ENCODE results near the gene NFKBIL1. TPM values are rescaled to one million over a fixed set of nuclear protein-coding genes. Genes with fewer than 3 reads are reported as not detected.
A peak's percentile ranks its signal among the peaks of the same experiment; 100 is the strongest.

NFKBIL1 gene
- total and polyA plus RNA-seq, 2 experiments from 2014 or later: 9.6 to 12.3 TPM

GRCh38 chr6:31528821-31529328, 18.5 kb upstream of the NFKBIL1 start, which contains the start of gene MCCD1:
Gene MCCD1 (plus strand): TSS chr6:31528962. CDS start chr6:31529015, 53 bp downstream.
- ATAC-seq: peak; percentile 58
- TF ChIP-seq POLR2AphosphoS5 (IDR thresholded peaks at IDR 0.05; ENCODE audit: low read depth) (peak; percentile 40; the same call in 1 of the 2 replicates), EZH2phosphoT487 (IDR thresholded peaks at IDR 0.05; ENCODE audit: unreplicated experiment) (no peak)
- H4K20me1 ChIP-seq (replicated peaks; ENCODE audit: insufficient read depth): peaks cover 26% of the 10 kb centered on the region

GRCh38 chr6:31529329-31530150, 17.9 kb upstream of the NFKBIL1 start:
- Mint-ChIP-seq H3K4me1 (peaks cover 34% of the 10 kb centered on the region), H3K9me3 (no peaks in the 10 kb centered on the region), H3K4me3 (no peak overlapping the region; the same call in 2 of the 3 replicates), H3K36me3 (ENCODE audit: low read depth) (peaks cover 60% of the 10 kb centered on the region), H3K27me3 (ENCODE audit: insufficient read depth, low read depth, poor library complexity) (peaks cover 13% of the 10 kb centered on the region), H3K27ac (no peak overlapping the region)
- no peak overlapping the region for H3K4me3 ChIP-seq
- H3K79me2 ChIP-seq (replicated peaks; ENCODE audit: insufficient read depth): peaks cover 26% of the 10 kb centered on the region; the same call in 1 of the 2 replicates
- H4K20me1 ChIP-seq (replicated peaks; ENCODE audit: insufficient read depth): peaks cover 30% of the 10 kb centered on the region
- peak overlapping the region; percentile 78; the same call in 1 of the 2 replicates for H3K27ac ChIP-seq (ENCODE audit: low read depth)
- DNase-seq (ENCODE audit: low spot score): peak; percentile 38
- peak; percentile 26 for ATAC-seq
- no peaks in the 10 kb centered on the region for H3K27me3 ChIP-seq (ENCODE audit: insufficient read depth)
- H3F3A ChIP-seq (replicated peaks; ENCODE audit: low read depth): peaks cover 50% of the 10 kb centered on the region
- H2AFZ ChIP-seq: no peak overlapping the region
- H3K4me1 ChIP-seq (ENCODE audit: insufficient read depth): peaks cover 4% of the 10 kb centered on the region
- TF ChIP-seq NANOG (IDR thresholded peaks at IDR 0.05; ENCODE audit: borderline replicate concordance) (no peak), EZH2 (IDR thresholded peaks at IDR 0.05; ENCODE audit: low read depth, unreplicated experiment) (no peak), POLR2AphosphoS5 (IDR thresholded peaks at IDR 0.05; ENCODE audit: low read depth) (peak; percentile 19; the same call in 1 of the 2 replicates), ZNF114 (CRISPR knock-in tag; IDR thresholded peaks at IDR 0.05) (no peak)
- peak overlapping the region; percentile 32; the same call in 1 of the 2 replicates for H3K4me2 ChIP-seq
- H3K9me2 ChIP-seq (ENCODE audit: insufficient read depth): no peaks in the 10 kb centered on the region
- H3K36me3 ChIP-seq (ENCODE audit: insufficient read depth): peaks cover 48% of the 10 kb centered on the region

More at GRCh38 chr6:31528821-31529328, 18.5 kb upstream of the NFKBIL1 start, which contains the start of gene MCCD1:
- peaks cover 4% of the 10 kb centered on the region for H3K4me1 ChIP-seq (ENCODE audit: insufficient read depth)
- no peak within 1 kb of the TSS; the same call in 2 of the 3 replicates for H3K4me3 Mint-ChIP-seq
- H3K9me3 Mint-ChIP-seq: no peaks in the 10 kb centered on the region
- peaks cover 19% of the 10 kb centered on the region; the same call in 1 of the 2 replicates for H3K79me2 ChIP-seq (replicated peaks; ENCODE audit: insufficient read depth)
- peak within 1 kb of the TSS; percentile 32; the same call in 1 of the 2 replicates for H3K4me2 ChIP-seq
- H3K27ac Mint-ChIP-seq: peak within 1 kb of the TSS; percentile 56; the same call in 1 of the 2 replicates
- H3K36me3 Mint-ChIP-seq (ENCODE audit: low read depth): peaks cover 53% of the 10 kb centered on the region
- H2AFZ ChIP-seq: no peak within 1 kb of the TSS
- H3K27me3 ChIP-seq (ENCODE audit: insufficient read depth): no peaks in the 10 kb centered on the region
- H3K27me3 Mint-ChIP-seq (ENCODE audit: insufficient read depth, low read depth, poor library complexity): peaks cover 13% of the 10 kb centered on the region
- no peak within 1 kb of the TSS for H3K4me3 ChIP-seq
- H3K4me1 Mint-ChIP-seq: peaks cover 32% of the 10 kb centered on the region
- H3K9me2 ChIP-seq (ENCODE audit: insufficient read depth): no peaks in the 10 kb centered on the region
- peak within 1 kb of the TSS; percentile 78; the same call in 1 of the 2 replicates for H3K27ac ChIP-seq (ENCODE audit: low read depth)
- H3K36me3 ChIP-seq (ENCODE audit: insufficient read depth): peaks cover 41% of the 10 kb centered on the region
- H3F3A ChIP-seq (replicated peaks; ENCODE audit: low read depth): peaks cover 44% of the 10 kb centered on the region
- no peak for DNase-seq (ENCODE audit: low spot score)

- Histone ChIP-seq H3K4me2 (no peak overlapping the region), H3K36me3 (ENCODE audit: insufficient read depth) (peaks cover 59% of the 10 kb centered on the region), H4K20me1 (replicated peaks; ENCODE audit: insufficient read depth) (peaks cover 41% of the 10 kb centered on the region), H3K27ac (ENCODE audit: low read depth) (no peak overlapping the region; the same call in 1 of the 2 replicates), H3K9me2 (ENCODE audit: insufficient read depth) (no peaks in the 10 kb centered on the region), H3K4me1 (ENCODE audit: insufficient read depth) (peaks cover 4% of the 10 kb centered on the region), H3F3A (replicated peaks; ENCODE audit: low read depth) (peaks cover 61% of the 10 kb centered on the region), H2AFZ (no peak overlapping the region), H3K27me3 (ENCODE audit: insufficient read depth) (no peaks in the 10 kb centered on the region), H3K79me2 (replicated peaks; ENCODE audit: insufficient read depth) (peaks cover 37% of the 10 kb centered on the region), H3K4me3 (no peak overlapping the region)
- peaks cover 71% of the 10 kb centered on the region for H3K36me3 Mint-ChIP-seq (ENCODE audit: low read depth)
- no peak overlapping the region for H3K27ac Mint-ChIP-seq
- no peaks in the 10 kb centered on the region for H3K9me3 Mint-ChIP-seq
- no peak for ATAC-seq
- peaks cover 37% of the 10 kb centered on the region for H3K4me1 Mint-ChIP-seq
- DNase-seq (ENCODE audit: low spot score): no peak
- peaks cover 13% of the 10 kb centered on the region for H3K27me3 Mint-ChIP-seq (ENCODE audit: insufficient read depth, low read depth, poor library complexity)
- no peak overlapping the region for H3K4me3 Mint-ChIP-seq
- no peak for TF ChIP-seq CREB1 (CRISPR knock-in tag; IDR thresholded peaks at IDR 0.05; ENCODE audit: low read depth)
- no peak for TF ChIP-seq ZNF462 (CRISPR knock-in tag; IDR thresholded peaks at IDR 0.05)
- no peak for TF ChIP-seq ZNF114 (CRISPR knock-in tag; IDR thresholded peaks at IDR 0.05)
- no peak for TF ChIP-seq NANOG (IDR thresholded peaks at IDR 0.05; ENCODE audit: borderline replicate concordance)
- TF ChIP-seq JUNB (IDR thresholded peaks at IDR 0.05; ENCODE audit: unreplicated experiment): no peak
- TF ChIP-seq POLR2AphosphoS5 (IDR thresholded peaks at IDR 0.05; ENCODE audit: low read depth): no peak; the same call in 1 of the 2 replicates
Observed at GRCh38 chr6:31530659-31531058, 16.7 kb upstream of the NFKBIL1 start.
